Measurements from ENCODE around the gene SLC22A8.

DNA sequence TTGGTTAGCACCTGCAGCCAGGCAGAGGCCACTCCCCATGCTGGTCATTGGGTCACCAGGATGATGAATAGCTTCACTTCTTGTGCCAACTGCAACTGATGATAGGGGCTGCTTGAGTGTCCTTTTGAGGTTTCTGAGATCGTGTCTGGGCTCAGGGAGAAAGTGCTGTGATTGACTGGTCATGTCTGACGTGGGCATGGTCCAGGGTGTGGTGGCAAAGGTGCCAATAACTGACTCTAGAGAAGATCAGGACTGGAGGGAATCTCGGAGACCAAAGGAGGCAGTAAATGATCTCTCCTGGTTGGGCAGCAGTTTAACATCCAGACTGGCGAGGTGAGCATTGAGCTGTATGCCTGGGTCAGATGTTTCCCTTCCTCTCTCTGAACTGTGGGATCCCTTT is 20.9 kb downstream of the SLC22A8 start:
- TF ChIP-seq EZH2 (IDR thresholded peaks at IDR 0.05; ENCODE audit: low read length, missing control alignments) = no peak
- TF ChIP-seq, protein P1, sequence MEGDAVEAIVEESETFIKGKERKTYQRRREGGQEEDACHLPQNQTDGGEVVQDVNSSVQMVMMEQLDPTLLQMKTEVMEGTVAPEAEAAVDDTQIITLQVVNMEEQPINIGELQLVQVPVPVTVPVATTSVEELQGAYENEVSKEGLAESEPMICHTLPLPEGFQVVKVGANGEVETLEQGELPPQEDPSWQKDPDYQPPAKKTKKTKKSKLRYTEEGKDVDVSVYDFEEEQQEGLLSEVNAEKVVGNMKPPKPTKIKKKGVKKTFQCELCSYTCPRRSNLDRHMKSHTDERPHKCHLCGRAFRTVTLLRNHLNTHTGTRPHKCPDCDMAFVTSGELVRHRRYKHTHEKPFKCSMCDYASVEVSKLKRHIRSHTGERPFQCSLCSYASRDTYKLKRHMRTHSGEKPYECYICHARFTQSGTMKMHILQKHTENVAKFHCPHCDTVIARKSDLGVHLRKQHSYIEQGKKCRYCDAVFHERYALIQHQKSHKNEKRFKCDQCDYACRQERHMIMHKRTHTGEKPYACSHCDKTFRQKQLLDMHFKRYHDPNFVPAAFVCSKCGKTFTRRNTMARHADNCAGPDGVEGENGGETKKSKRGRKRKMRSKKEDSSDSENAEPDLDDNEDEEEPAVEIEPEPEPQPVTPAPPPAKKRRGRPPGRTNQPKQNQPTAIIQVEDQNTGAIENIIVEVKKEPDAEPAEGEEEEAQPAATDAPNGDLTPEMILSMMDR (conservative IDR thresholded peaks at IDR 0.05 in 1 of 2, IDR thresholded peaks at IDR 0.05 in 1 of 2; ENCODE audit: low read depth in 1 of 2, low read length in 2 of 2) = no peak
